Stimulated activated CD4-positive, alpha-beta T cell treated with anti-CD3 and anti-CD28 coated beads, TNF-alpha, amount 100 ng/mL, for 1 hour (primary cell): ENCODE results near the gene RERE.
"Not testable (repeated sequence)": the region's sequence is repeated elsewhere in the genome, so short reads cannot be mapped to it uniquely, and the experiment has no call there.

Experiments
- DNase-seq, 3 donors: peaks; one replicate each; pipeline ENCODE4 v3.0.0-alpha.2; 2020; ENCODE audit warnings: low read depth in 3 of 3, low spot score in 1 of 3

The RERE gene

DNA sequence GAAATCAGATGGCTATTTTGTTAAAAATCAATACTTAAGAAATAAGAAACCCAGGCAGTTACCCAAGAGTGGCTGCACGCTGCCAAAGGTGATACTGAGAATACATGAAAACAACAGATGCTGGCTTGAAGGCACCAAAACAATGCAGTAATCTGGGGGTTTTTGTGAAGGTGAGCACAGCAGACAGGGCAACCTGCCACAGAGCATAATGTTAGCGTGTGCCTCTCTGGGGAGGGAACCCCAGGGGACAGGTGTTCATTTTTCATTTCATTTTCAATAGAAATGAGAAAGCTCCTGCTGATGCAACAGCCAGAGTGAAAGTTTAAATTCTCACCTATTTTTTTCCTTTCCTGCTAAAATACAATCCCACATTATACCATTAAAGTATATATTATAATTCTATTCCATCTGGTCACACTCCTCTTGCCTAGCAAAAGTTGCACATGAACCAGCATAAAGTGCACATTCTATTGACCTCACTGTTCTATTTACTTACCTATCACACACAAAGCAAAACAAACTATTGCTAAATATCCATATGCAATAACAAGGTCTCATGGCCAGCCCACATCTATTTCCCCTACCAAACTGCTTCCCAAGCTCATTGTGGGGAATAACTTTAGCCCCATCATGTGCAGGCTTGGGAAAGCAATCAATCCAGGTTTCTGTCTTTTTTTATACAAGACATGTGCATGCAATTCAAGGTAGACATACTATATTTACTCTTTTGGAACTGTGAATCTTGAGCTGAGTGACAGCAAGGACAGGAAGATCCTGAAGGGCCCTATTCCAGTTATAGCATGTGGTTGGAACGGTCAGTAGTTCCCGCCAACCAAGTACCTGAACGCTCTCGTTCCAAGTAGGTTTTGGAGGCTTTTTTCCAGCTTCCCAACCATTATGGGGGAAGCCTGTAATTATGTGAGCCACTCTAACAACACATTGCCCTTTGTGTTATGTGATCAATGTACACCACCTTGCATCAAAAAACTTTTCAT, 173.6 kb downstream of the RERE start:
- no peak for DNase-seq

DNA sequence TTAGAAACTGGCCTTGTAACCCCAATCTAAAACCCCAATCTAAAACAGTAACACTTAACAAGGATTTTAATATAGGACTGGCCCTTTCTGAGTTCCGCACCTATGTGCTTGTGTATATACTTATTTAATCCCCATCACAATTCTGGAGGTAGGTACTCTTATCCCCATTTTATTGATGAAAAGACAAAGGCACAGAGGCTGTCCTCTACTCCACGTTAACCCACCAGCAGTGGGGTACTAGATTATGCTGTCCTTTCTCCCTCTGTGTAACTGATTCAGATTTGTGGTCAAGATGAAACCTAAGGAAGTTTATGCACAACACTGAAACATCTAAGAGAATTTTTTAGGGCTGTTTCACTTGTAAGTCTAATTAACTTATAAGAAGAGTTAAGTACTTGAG, 175.3 kb downstream of the RERE start:
- DNase-seq, result no peak

DNA sequence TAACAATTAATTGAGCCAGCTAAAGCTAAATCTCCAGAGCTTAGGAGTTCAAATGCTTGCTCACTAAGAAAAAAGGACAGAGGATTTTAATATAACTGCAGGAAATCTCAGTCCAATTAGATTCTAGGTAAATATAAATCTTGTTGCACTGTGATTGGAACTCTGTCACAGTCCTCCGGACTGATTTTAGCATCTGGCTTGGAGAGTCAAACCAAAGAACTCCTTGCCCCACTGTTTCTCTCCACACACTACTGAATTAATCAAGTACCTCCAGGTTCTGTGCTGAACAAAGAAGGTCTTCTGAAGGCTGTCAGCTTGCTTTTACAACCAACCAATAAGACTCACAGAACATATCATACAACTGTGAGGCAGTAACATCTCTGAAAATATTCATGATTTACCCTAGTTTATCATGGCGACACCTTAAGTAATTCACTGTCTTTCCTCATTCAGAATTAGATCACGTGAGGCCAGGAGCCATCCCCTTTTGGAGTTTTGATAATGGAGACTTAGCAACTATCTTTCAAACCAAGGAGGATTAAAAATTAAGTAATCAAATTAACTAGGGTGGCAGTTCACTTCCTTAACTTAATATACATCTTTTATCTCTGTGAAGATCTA, 176.0 kb downstream of the RERE start:
- DNase-seq, result no peak

DNA sequence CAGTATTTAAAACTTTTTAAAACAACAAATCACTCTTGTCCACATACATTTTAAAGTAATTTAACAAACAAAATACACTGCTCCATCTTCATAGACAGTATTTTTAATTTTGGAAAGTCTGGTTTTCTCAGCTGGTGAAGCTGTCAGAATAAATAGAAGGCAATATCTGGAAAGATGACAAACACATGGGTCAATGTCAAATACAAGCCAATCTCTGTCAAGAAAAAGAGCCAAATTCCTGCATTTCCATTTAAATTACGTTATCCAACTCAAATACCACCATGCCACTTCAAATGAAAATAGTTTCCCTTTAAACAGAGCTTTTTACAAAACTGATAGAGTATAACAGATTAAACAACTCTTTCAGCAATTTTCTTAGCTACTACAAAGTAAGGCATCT, 176.5 kb downstream of the RERE start:
- no peak for DNase-seq

DNA sequence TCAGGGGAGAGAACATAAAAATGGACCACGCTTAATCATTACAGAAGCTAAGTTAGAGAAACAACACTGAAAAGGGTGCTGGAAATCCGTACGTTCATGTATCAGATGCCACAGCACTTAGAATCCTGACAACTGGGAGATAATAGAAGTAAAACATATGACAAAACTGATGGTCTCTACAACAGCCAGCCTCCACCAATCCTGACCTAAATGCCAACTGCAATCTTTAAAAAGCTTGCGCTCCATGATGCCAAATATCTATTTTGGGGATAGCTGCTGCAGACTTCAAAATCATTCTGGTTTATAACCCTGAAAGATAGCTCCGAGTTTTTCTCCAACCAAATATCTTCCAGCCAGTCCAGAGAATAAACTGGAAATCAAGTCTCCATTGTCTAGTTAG, 178.3 kb downstream of the RERE start:
- DNase-seq, result no peak

DNA sequence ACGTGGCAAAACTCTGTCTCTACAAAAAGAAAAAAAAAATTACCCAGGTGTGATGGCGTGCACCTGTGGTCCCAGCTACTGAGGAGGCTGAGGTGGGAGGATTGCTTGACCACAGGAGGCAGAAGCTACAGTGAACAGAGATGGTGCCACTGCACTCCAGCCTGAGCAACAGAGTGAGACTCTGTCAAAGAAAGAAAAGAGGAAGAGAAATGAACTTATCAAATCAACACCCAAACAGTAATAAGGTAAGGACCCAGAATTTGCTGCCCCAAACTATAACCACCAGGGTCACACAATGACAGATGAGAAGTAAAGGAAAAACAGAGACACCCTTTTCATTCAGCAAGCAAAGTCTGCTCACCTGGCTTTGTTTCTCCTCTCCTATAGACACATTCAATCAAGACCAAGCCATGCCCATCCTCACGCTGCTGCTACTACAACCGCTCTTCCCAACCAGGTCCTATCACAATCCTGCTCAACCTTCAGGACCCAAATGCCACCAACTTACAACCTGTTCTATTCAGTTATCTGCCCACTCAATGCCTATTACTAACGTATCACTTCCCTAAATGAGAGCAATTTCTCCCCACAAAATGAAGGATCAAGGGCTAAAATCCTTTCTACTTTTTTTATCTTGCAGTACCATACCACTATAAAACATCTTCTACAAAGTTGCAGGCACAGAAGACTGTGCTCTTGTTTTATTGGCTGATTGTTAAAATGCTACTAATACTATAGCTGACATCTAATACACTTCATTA, 183.5 kb downstream of the RERE start:
- no peak for DNase-seq

DNA sequence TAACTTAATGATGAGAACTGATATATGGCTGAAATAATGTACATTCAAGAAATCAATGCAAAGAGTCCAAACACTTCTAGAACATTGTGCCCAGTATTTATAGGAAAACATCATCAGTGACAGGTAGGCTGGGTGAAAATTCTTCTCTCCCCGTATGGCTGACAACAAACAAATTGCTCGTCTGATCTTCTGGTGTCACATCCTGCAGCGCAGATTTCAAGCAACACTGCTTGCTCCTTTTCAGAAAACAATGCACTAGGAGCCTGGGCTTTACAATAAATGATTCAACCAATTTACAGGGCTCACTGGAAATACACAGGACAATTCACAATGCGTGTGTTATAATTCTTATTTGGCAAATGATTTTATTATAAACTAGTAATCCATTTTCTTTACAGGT, 185.3 kb downstream of the RERE start:
- DNase-seq, result no peak

DNA sequence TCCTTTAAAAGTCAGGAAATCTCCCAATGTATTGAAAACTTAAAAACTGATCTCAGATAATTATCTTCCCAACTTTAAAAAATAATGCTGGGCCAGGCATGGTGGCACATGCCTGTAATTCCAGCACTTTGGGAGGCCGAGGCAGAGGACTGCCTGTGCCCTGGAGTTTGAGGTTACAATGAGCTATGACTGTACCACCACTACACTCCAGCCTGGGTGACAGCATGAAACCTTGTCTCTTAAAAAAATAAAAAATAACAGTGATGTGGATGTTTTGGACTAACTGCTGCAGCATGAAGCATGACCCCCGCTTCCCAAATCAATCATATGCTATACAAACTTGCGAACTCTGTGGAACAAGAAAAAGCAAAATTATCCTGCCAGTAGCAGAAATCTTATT, 186.3 kb downstream of the RERE start:
- DNase-seq, result no peak

DNA sequence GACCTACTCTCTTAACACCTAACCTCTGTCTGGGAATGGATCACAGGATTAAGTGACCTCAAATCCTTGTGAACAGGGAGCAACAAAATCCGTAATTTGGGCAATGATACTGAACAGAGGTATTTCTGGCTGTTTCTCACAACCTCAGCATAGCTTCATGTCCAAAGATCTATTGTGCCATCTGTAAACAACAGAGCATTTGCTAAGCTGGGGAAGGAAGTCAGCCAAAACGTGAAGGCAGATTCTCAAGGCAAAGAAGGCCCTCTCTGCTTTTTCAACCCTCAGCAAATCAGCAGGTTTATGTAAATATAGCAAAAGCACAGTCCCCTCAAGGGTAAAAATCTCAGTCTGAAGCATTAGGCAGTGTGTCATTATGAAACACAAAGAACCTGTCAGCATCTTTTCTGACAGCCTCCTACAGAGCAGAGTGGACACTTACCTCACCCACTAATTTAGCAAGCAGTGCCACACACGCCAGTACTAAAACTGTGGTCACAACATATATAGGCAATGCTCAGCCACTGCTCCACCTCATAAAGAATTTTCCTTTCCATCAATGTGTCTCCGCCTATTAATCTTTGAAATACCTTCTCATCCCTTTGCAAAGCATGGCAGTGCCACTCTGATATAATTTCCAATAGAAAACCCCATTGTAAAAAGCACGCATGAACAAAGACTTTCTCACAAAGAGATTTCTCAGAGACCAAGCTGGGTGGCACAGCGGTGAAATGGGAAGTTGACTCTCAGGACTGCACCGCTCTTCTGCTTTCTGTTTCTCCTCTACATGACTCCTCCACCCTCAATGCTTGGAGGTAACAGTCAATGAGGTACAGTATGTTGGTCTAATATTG, 188.0 kb downstream of the RERE start:
- no peak for DNase-seq

DNA sequence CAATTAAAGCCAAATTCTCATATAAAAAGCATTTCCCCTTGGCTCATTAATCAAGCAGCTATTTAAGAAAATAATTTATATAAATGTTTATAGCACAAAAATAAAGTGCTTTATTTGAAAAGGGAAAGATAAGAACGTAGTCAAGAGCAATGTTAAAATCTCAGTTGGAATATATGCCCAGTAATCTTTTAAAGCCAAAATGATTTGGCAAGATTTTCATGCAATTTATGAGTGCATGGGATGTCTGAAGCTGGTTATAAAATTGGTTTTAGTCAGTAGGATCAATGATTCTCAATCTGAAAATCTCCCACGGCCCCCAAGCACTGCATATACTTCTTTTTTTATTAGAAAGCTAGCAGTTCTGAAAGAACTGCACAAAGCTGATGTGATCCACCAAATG, 188.8 kb downstream of the RERE start:
- no peak for DNase-seq

DNA sequence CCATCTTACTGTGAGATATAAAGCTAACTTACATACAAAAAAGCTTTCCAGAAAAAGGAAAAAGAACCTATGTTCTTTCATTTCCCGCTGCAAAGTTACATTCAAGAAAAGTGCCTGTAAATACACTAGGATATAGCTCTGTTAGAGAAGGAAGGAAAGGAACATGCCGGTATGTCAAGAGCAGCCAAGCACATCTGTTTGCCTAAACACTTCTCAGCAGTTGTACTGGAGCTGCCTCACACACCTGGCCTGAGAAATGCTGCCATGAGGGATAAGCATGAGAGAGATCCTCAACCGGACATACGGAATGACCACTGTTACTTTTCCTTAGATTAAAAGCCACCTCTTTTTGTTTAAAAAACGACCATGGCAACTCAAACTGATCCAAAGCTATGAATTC, 189.7 kb downstream of the RERE start:
- DNase-seq, result no peak

DNA sequence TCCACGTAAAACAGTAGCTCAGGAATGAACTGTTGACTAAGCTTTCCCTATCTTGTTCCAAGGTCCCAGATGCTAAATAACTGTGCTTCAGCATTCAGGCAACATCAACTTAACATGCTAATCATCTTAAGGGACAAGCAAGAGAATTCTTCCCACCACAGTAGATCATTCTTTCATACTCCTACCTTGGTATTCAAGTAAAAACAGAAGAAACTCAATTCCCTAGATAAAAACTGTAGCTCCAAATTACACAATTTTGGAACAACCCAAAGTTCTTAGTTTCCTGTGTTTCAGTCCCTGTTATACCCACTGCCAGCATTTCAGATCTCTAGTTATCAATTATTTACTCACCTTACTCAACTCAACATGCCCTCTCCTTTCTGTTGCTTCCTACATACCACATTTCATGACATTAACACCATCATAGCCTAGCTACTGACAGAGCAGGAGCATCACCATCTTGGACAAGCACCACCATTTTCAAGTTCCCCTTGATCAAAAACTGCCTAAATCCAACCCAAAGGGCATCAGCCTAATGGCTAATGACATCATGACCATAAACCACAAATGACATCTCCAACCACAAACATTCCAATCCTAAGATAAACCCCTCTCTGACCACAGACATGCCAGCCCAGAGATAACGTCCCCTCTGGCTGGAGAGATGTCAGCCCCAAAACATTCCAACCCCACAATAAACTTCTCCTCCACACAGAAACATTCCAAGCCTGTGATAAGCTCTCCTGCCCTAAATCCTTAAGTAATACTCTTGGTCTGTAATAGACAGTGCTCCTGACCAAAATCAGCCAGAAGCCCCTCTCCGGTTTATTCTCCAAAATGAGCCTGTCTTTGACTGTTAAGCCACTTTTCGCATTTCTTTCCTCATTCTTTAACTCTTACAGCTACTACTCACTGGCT, 191.2 kb downstream of the RERE start:
- DNase-seq, result no peak

DNA sequence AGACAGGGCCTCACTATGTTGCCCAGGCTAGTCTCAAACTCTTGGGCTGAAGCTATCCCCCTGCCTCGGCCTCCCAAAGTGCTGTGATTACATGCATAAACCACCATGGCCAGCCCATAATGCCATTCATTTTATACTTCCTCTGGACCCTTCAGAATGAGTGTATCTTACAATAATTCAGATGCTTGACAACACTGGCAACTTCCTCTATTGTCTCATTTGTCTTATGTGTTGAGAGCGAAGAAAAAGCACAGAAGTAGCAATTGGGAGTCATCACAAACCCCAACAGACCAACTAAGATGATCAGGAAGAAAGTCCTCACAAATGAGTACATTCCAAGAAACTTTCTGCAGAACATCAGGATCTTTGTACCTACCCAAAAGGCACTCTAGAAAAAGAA, 191.9 kb downstream of the RERE start:
- DNase-seq, result no peak

DNA sequence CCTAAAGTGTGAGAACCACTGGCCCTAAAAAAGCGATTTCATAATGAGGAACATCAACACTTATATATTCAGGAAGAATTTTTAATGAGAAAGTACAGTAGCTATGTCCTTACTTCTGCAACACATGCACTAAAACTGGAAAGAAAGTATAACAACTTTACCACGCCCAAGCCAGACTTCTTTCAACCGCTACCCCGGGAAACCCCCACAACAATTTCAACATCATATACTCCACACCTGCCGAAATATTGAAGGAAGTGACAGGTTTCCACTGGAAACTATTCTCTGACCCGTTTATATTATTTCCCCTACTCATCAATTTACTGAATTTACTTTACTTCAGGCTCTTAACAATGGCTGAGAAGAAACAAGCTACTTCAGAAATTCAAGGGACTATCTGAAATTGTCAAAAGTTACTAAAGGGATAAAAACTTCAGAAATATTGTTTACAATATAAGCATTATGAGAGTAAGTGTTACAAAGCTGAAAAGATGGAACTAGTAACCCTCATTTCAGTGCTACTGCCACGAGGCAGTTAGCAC, 193.7 kb downstream of the RERE start:
- not testable (repeated sequence) for DNase-seq

DNA sequence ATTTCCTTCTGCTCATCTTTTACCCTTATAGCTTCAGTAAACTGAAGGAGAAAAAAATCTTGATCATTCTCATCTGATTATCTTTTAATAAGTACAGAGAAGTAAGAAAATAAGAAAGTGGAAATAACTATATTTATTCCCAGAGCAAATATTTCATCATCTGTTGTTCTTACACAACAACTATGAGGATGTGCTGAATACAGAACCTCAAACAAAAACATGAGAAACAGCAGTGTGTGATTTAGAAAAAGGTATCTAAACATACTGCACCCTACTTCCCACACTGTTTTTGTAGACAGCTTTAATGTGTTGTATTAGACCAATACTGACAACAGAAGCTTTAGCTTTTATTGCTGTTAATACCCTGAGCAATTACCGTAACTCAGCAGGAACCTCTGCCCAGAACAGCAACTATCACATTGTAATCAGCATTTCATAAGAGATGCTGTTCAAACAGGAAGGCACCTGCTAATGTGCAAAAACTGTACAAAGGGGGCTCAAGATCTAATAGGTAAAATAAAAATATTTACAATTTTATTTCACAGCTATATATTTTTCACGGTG, 195.6 kb downstream of the RERE start:
- not testable (repeated sequence) for DNase-seq

DNA sequence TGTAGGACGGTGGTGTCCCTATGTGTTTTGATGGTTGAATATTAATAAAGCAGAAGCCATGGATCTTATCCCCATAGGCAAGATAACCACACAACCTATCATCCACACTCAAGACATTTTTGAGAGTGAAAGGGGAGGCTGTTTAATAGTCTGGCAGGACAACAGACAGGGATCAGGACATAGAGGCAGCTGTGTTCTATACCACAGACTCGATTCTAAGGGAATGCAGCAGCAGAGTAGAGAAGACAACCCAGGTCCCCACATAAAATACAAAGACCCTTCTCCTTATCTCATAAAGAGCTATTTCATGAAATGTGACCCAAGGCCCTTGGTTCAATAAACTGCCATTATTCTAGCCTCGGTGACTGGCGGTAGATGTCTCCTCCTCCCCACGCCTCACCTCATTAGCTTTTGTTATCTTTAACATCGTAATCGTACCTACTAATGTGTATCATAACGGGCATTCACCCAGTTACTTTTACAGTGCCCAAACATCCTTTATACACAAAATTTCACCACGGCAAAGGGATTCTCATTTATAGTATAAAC, 196.3 kb downstream of the RERE start:
- not testable (repeated sequence) for DNase-seq

DNA sequence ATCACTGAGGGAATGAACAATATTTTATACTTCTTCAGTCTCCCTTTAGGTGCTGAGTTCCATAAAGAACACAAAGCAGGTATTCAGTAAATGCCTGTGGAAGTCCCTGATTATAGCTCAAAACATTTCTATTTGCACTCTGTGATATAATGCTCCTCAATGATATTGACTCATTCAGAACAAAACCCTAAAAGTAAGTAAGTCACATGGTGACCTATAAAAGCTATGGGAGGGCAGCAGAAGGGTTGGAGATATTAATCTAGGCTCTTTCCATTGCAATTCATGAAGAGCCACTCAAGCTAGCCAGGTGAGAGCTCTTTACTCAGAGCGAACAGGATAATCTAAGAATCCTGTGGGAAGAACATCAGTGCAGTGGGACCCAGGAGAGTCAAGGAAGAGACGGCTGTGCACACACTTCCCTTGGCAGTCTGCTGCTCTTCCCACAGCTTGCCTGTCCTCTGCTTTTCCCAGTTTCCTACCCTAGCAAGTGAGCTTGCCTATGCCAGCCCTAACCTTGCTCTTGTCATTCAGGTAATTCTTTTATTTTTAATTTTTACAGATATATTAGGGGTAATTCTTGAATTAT, 197.4 kb downstream of the RERE start:
- DNase-seq, result not testable (repeated sequence)

DNA sequence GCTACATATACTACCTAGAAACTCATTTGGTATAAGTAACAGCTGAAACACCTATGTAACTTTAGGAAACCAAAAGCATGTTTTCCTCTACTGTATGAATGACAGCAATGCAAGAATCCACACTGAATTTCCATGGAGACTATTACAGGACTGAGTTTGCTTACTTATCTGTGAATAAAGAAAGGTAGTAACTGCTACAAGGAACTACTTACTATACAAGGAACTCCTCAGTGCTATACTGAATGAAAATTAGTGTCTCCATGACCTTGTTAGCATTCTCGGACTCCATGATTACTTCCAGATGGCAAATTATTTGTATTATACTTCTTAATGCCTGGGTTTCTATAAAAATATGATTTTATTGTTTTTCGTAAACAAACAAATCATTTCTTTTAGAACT, 198.0 kb downstream of the RERE start:
- not testable (repeated sequence) for DNase-seq
